Measurements from ENCODE around the gene DISC1. TPM values are rescaled to one million over a fixed set of nuclear protein-coding genes. Genes with fewer than 3 reads are reported as not detected.
"Not testable (repeated sequence)": the region's sequence is repeated elsewhere in the genome, so short reads cannot be mapped to it uniquely, and the experiment has no call there.

DISC1 gene
- polyA plus RNA-seq, 1 donor from 2014 or later = 0.84 TPM

- Histone ChIP-seq H3K4me3 (ENCODE audit: low read length) (no peak overlapping the region), H2AFZ (ENCODE audit: low read depth, low read length) (no peak overlapping the region), H3K79me2 (replicated peaks; ENCODE audit: insufficient read depth, low read length) (no peaks in the 10 kb centered on the region), H3K9me2 (ENCODE audit: insufficient read depth, low read length) (no peaks in the 10 kb centered on the region), H3K27ac (ENCODE audit: low read length) (no peak overlapping the region), H3K9ac (ENCODE audit: low read length) (no peak overlapping the region), H3F3A (ENCODE audit: insufficient read depth, low read length, poor library complexity, severe bottlenecking) (no peaks in the 10 kb centered on the region), H4K20me1 (ENCODE audit: insufficient read depth) (no peaks in the 10 kb centered on the region), H3K4me2 (ENCODE audit: low read length) (no peak overlapping the region), H3K9me3 (ENCODE audit: low read length) (peaks cover 6% of the 10 kb centered on the region), H3K27me3 (ENCODE audit: insufficient read depth, low read depth, low read length) (no peaks in the 10 kb centered on the region), H3K36me3 (ENCODE audit: insufficient read depth, low read length) (no peaks in the 10 kb centered on the region)
- TF ChIP-seq TAF1 (IDR thresholded peaks at IDR 0.05; ENCODE audit: low read depth) = no peak
- no peak for TF ChIP-seq CTCF (IDR thresholded peaks at IDR 0.05; ENCODE audit: poor library complexity, severe bottlenecking)
- TF ChIP-seq EZH2 (IDR thresholded peaks at IDR 0.05; ENCODE audit: borderline replicate concordance, insufficient read depth, low read length, poor library complexity, severe bottlenecking) = no peak
- no peak for TF ChIP-seq MXI1 (conservative IDR thresholded peaks at IDR 0.05; ENCODE audit: poor library complexity, severe bottlenecking)
- no peak for TF ChIP-seq SMC3 (conservative IDR thresholded peaks at IDR 0.05; ENCODE audit: poor library complexity)
- TF ChIP-seq POLR2AphosphoS5 (IDR thresholded peaks at IDR 0.05) = no peak
- no peak for TF ChIP-seq REST (IDR thresholded peaks at IDR 0.05; ENCODE audit: borderline replicate concordance)
- TF ChIP-seq RAD21 (conservative IDR thresholded peaks at IDR 0.05) = no peak
- no peak for TF ChIP-seq EP300 (conservative IDR thresholded peaks at IDR 0.05; ENCODE audit: poor library complexity, severe bottlenecking)
These were observed 30.2 kb downstream of the DISC1 start for GRCh38 chr1:231656741-231657140.

GRCh38 chr1:231658223-231658622 lies 31.6 kb downstream of the DISC1 start:
- not testable (repeated sequence) for H3K9me2 ChIP-seq (ENCODE audit: insufficient read depth, low read length); H3K79me2 ChIP-seq (replicated peaks; ENCODE audit: insufficient read depth, low read length); H4K20me1 ChIP-seq (ENCODE audit: insufficient read depth); H3K4me3 ChIP-seq (ENCODE audit: low read length); H3K36me3 ChIP-seq (ENCODE audit: insufficient read depth, low read length); H2AFZ ChIP-seq (ENCODE audit: low read depth, low read length); H3K27me3 ChIP-seq (ENCODE audit: insufficient read depth, low read depth, low read length); H3K27ac ChIP-seq (ENCODE audit: low read length); H3K9ac ChIP-seq (ENCODE audit: low read length); H3K9me3 ChIP-seq (ENCODE audit: low read length); H3F3A ChIP-seq (ENCODE audit: insufficient read depth, low read length, poor library complexity, severe bottlenecking); H3K4me2 ChIP-seq (ENCODE audit: low read length)

GRCh38 chr1:231660198-231660597 lies 33.6 kb downstream of the DISC1 start:
- Histone ChIP-seq H3K9me2 (ENCODE audit: insufficient read depth, low read length) (no peaks in the 10 kb centered on the region), H3K4me2 (ENCODE audit: low read length) (no peak overlapping the region), H3K4me3 (ENCODE audit: low read length) (no peak overlapping the region), H4K20me1 (ENCODE audit: insufficient read depth) (no peaks in the 10 kb centered on the region), H3K27ac (ENCODE audit: low read length) (no peak overlapping the region), H3K27me3 (ENCODE audit: insufficient read depth, low read depth, low read length) (no peaks in the 10 kb centered on the region), H3K36me3 (ENCODE audit: insufficient read depth, low read length) (no peaks in the 10 kb centered on the region), H3F3A (ENCODE audit: insufficient read depth, low read length, poor library complexity, severe bottlenecking) (no peaks in the 10 kb centered on the region), H3K9ac (ENCODE audit: low read length) (no peak overlapping the region), H3K9me3 (ENCODE audit: low read length) (peaks cover 6% of the 10 kb centered on the region), H3K79me2 (replicated peaks; ENCODE audit: insufficient read depth, low read length) (no peaks in the 10 kb centered on the region), H2AFZ (ENCODE audit: low read depth, low read length) (no peak overlapping the region)
- TF ChIP-seq CTCF (IDR thresholded peaks at IDR 0.05; ENCODE audit: poor library complexity, severe bottlenecking) = no peak
- TF ChIP-seq EP300 (conservative IDR thresholded peaks at IDR 0.05; ENCODE audit: poor library complexity, severe bottlenecking) = no peak
- TF ChIP-seq RAD21 (conservative IDR thresholded peaks at IDR 0.05) = no peak
- TF ChIP-seq MXI1 (conservative IDR thresholded peaks at IDR 0.05; ENCODE audit: poor library complexity, severe bottlenecking) = no peak

All from neural cell (in vitro differentiated cells).